ENCODE results near the gene URM1.

DNA sequence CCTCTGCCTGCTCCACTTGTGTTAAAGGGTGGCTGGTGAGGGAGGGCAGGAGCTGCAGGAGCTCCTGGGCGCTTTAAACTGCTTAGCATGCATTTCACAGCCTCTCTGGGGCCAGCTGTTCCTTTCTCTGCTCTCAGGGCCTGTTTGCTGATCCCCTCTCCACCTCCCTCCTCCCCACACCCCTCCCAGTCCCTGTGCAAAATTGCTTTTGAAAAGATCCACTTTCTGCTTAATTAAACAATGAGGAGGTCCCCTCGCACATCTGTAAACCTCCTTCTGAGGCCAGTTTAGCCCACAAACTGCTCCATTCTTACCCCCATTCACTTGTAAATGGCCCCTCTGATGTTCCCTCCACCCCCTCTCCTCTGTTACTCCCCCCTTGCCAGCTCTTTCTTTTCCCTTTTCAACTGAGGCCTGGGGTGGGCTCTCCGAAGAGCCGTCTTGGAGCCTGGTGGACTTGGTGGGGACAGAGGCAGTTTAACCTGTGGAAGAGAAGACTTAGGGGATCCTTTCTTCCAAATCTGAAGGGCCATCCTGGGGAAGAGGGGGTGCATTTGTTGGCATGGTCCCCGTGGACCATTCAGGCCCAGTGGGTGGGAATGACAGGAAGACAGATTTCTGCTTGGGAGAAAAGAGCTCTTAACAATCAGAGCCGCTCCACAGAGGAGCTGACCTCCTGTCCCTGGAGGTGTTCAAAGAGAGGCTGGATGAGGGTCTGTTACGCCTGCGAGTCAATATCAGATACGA lies 12.0 kb downstream of the URM1 start:
- TF ChIP-seq RAD21 (conservative IDR thresholded peaks at IDR 0.05 in 1 of 2, IDR thresholded peaks at IDR 0.05 in 1 of 2) (no peak), KDM5A (IDR thresholded peaks at IDR 0.05) (no peak), PBX3 (IDR thresholded peaks at IDR 0.05) (no peak), CHD2 (IDR thresholded peaks at IDR 0.05; ENCODE audit: low read length, partially characterized antibody) (no peak), ZSCAN20 (CRISPR knock-in tag; IDR thresholded peaks at IDR 0.05) (no peak), ZFP36 (IDR thresholded peaks at IDR 0.05; ENCODE audit: borderline replicate concordance, partially characterized antibody) (no peak)
- TF ChIP-seq, protein P1, sequence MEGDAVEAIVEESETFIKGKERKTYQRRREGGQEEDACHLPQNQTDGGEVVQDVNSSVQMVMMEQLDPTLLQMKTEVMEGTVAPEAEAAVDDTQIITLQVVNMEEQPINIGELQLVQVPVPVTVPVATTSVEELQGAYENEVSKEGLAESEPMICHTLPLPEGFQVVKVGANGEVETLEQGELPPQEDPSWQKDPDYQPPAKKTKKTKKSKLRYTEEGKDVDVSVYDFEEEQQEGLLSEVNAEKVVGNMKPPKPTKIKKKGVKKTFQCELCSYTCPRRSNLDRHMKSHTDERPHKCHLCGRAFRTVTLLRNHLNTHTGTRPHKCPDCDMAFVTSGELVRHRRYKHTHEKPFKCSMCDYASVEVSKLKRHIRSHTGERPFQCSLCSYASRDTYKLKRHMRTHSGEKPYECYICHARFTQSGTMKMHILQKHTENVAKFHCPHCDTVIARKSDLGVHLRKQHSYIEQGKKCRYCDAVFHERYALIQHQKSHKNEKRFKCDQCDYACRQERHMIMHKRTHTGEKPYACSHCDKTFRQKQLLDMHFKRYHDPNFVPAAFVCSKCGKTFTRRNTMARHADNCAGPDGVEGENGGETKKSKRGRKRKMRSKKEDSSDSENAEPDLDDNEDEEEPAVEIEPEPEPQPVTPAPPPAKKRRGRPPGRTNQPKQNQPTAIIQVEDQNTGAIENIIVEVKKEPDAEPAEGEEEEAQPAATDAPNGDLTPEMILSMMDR (IDR thresholded peaks at IDR 0.05): no peak
- TF ChIP-seq, protein P2, sequence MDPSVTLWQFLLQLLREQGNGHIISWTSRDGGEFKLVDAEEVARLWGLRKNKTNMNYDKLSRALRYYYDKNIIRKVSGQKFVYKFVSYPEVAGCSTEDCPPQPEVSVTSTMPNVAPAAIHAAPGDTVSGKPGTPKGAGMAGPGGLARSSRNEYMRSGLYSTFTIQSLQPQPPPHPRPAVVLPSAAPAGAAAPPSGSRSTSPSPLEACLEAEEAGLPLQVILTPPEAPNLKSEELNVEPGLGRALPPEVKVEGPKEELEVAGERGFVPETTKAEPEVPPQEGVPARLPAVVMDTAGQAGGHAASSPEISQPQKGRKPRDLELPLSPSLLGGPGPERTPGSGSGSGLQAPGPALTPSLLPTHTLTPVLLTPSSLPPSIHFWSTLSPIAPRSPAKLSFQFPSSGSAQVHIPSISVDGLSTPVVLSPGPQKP (IDR thresholded peaks at IDR 0.05; ENCODE audit: low read depth, low read length): no peak

Measured in A549 (cell line).